GM06990 (cell line): Measurements from ENCODE around the gene ZNF808.
"Not testable (repeated sequence)": the region's sequence is repeated elsewhere in the genome, so short reads cannot be mapped to it uniquely, and the experiment has no call there.

Source experiments
- DNase-seq: peaks from one replicate; pipeline ENCODE4 v3.0.0-alpha.2; 2011; ENCODE audit not compliant: insufficient read length; ENCODE audit errors: extremely low read depth
- H3K27me3 ChIP-seq: replicated peaks from 2 replicates; pipeline ENCODE4 v1.6.0; 2011; ENCODE audit warnings: low read length; ENCODE audit not compliant: control insufficient read depth, insufficient read depth
- H3K36me3 ChIP-seq: 2 replicates; pipeline ENCODE4 v1.5.1; 2011; ENCODE audit warnings: low read length; ENCODE audit not compliant: control insufficient read depth, insufficient read depth
- H3K4me3 ChIP-seq: replicated peaks from 2 replicates; pipeline ENCODE4 v1.5.1; 2011; ENCODE audit warnings: low read depth, mild to moderate bottlenecking, control low read depth, low read length
- TF ChIP-seq, protein P1 (sequence below): IDR thresholded peaks from 2 replicates; pipeline ENCODE4 v1.5.1; 2011; ENCODE audit warnings: low read length, control low read depth, mild to moderate bottlenecking, inconsistent platforms; ENCODE audit not compliant: insufficient read depth, poor library complexity, severe bottlenecking

Gene ZNF808

DNA sequence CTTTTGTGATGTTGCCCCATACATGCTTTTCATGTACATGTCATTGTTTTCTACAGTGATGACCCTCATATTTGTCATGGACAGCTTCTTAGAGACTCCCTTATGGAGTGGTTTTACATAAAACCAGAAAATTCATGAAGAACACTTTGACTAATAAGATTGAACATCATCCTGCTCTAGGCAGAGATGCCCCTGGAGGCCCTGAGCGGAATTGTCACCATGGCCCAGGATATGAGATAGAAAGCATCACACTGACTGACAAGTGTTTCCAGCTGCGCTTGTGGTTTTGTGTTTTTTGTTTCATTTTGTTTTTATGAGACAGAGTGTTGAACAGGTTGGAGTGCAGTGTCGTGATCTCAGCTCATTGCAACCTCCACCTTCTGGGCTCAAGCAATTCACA is 64.8 kb downstream of the ZNF808 start:
- Histone ChIP-seq H3K36me3 (peaks cover 2% of the 10 kb centered on the region), H3K4me3 (no peak overlapping the region), H3K27me3 (no peaks in the 10 kb centered on the region)
- no peak for DNase-seq
- TF ChIP-seq, protein P1, sequence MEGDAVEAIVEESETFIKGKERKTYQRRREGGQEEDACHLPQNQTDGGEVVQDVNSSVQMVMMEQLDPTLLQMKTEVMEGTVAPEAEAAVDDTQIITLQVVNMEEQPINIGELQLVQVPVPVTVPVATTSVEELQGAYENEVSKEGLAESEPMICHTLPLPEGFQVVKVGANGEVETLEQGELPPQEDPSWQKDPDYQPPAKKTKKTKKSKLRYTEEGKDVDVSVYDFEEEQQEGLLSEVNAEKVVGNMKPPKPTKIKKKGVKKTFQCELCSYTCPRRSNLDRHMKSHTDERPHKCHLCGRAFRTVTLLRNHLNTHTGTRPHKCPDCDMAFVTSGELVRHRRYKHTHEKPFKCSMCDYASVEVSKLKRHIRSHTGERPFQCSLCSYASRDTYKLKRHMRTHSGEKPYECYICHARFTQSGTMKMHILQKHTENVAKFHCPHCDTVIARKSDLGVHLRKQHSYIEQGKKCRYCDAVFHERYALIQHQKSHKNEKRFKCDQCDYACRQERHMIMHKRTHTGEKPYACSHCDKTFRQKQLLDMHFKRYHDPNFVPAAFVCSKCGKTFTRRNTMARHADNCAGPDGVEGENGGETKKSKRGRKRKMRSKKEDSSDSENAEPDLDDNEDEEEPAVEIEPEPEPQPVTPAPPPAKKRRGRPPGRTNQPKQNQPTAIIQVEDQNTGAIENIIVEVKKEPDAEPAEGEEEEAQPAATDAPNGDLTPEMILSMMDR, result no peak

DNA sequence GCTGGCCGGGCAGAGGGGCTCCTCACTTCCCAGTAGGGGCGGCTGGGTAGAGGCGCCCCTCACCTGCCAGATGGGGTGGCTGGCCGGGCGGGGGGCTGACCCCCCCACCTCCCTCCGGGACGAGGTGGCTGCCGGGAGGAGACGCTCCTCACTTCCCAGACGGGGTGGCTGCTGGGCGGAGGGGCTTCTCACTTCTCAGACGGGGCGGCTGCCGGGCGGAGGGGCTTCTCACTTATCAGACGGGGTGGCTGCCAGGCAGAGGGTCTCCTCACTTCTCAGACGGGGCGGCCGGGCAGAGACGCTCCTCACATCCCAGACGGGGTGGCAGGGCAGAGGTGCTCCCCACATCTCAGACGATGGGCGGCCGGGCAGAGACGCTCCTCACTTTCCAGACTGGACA is 66.0 kb downstream of the ZNF808 start:
- H3K36me3 ChIP-seq, H3K4me3 ChIP-seq, DNase-seq, H3K27me3 ChIP-seq: not testable (repeated sequence)

- Histone ChIP-seq H3K27me3 (no peaks in the 10 kb centered on the region), H3K4me3 (no peak overlapping the region), H3K36me3 (no peaks in the 10 kb centered on the region)
- TF ChIP-seq, protein P1, result no peak
- no peak for DNase-seq
These were observed 71.8 kb downstream of the ZNF808 start for GRCh38 chr19:52599241-52599640.

- H3K27me3 ChIP-seq, result no peaks in the 10 kb centered on the region
- DNase-seq, result no peak
- no peaks in the 10 kb centered on the region for H3K36me3 ChIP-seq
- TF ChIP-seq, protein P1, result no peak
- peak overlapping the region; percentile 85 for H3K4me3 ChIP-seq
These were observed 73.2 kb downstream of the ZNF808 start for GRCh38 chr19:52600639-52601024.

DNA sequence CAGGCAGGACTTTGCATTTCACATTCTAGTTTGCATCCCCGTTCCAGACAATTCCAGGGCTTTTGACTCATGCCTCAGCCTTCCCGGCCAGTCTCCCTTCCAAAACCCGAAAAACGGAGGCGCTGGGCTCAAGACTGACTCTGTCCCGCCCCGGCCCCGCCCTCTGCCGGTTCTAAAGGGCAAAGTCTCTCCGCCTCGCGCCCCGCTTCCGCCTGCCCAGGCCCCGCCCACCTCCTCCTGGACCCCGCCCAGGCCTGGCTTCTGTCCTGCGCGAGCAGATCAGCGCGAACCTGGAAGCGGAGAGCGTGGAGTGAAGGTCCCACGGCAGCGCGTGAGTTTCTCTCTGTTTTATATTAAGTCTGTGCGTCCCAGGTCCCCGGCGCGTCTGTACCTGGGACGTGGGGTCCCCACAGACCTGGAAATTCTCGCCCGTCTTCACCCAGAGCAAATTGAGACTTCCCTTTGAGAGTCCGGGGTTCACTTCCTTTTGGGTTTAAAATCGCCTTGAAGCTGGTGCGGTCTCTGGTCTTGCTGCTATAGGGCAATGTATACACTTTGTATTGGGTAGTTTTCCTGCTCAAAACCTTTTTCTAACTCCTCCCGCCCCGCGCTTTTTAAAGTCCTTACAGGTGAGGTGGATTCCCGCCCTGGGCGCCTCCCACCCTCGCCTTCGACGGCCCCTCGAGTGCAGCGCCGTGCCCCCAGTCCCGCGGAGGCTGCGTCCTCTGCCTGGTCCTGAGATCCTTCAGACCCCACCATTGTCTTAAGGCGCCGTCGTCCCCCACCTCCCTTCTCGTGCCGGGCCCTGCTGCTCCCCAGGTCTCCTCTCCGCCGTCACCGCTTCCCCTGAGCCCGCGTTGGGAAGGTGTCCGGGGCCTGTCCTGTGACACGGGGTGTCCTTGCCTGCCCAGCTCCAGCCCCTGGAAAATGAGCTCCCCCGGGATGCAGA is 73.8 kb downstream of the ZNF808 start:
- TF ChIP-seq, protein P1, result peak; percentile 27
- no peaks in the 10 kb centered on the region for H3K27me3 ChIP-seq
- peak overlapping the region; percentile 85 for H3K4me3 ChIP-seq
- no peaks in the 10 kb centered on the region for H3K36me3 ChIP-seq
- peak; percentile 91 for DNase-seq

- peak overlapping the region; percentile 85 for H3K4me3 ChIP-seq
- H3K27me3 ChIP-seq, H3K36me3 ChIP-seq, DNase-seq: not testable (repeated sequence)
These were observed 74.5 kb downstream of the ZNF808 start for GRCh38 chr19:52601974-52602366.
